ENCODE results near the gene FAM149A.

GRCh38 chr4:186144946-186145569, 40.6 kb downstream of the FAM149A start:
- TF ChIP-seq CTCF (optimal IDR thresholded peaks at IDR 0.05 in 1 of 3, IDR thresholded peaks at IDR 0.05 in 1 of 3, conservative IDR thresholded peaks at IDR 0.05 in 1 of 3; ENCODE audit: extremely low read depth in 1 of 3, insufficient read depth in 2 of 3, low read length in 3 of 3), result no peak
- peak; percentile 55 for TF ChIP-seq EZH2 (IDR thresholded peaks at IDR 0.05; ENCODE audit: low read length)

Measured in keratinocyte (primary cell).